CD4-positive, alpha-beta T cell treated with Interleukin-2 at 100 ng/mL for 4 hours (primary cell): ENCODE measurements around the gene DCDC2.
"Not testable (repeated sequence)": the region's sequence is repeated elsewhere in the genome, so short reads cannot be mapped to it uniquely, and the experiment has no call there.

Experiments
- DNase-seq: peaks from one replicate; pipeline ENCODE4 v3.0.0-alpha.2; 2020; ENCODE audit warnings: low spot score

DCDC2 gene

DNA sequence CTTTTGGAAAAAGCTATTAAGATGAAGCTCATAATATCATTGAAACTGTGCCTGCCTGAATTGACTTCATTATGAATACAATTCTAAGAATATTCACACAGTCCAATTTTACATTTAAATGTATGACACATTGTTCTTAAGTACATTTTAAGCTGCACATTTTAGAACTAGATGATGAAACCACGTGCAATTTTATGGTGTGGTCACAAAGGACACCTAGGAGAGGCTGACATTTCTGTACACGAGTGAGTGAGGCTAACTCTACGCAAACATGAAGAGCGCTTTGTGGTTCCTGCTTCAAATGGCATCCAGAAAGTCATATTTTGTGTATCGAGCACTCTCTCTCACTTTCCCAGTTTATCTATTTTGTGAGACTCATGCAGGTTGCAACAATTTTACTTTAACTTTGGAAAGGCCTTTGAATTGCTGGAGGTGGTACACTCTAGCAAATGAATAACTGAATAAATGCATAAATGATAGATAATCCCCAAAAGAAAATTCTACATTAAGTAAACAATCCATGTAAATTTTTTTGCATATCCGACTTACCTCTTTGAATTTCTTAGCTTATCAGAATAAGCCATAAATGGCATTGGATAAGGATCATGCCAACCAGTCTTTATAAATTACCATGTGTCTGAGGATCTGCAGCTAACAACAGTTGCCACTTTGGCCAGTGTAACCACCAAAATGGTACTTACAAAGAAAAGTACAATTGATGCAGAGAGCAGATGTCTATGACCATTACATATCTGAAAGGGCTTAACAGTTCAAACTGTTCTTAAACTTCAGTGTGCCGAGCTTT lies 134.5 kb downstream of the DCDC2 start:
- DNase-seq = no peak

DNA sequence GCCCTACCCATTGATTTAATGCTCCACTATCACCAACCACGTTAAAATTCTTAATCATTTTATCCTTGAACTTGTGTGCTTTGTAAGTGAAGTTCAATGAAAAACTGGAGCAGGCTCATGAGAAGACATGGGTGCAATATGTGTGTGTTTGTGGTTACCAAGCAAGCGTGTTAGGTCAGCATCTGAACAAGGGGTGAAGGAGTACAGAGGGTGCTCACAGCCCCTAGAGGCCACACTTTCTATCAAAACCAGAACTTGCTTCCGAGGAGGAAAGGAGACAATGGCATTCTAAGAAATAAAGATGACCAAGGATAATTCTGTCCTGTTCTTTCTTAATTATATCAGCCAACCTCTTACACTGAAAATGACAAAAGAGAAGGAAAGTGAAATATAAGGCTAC lies 138.2 kb downstream of the DCDC2 start:
- DNase-seq = no peak

- DNase-seq = no peak
Measured at GRCh38 chr6:24214984-24215383, 142.9 kb downstream of the DCDC2 start.

DNA sequence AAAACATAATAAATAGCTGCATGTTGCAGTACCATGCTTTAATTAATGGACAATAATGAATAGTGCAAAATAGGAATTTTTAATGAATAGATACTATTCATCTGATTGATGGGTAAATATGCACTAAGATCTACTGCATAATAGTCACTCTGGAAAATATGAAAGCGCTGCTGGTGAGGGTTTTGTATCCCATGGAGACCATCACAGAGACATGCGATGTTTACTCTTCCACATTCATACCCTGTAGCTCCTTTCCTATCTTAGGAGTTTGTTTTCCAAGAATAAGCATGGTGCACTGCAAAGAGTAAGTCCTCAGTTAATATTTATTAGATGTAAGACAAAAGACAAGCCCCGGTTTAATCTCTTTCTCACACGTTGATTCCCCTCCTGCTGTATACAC lies 150.4 kb downstream of the DCDC2 start:
- no peak for DNase-seq

- peak; percentile 14 for DNase-seq
Measured at GRCh38 chr6:24205020-24205492, 152.8 kb downstream of the DCDC2 start.

GRCh38 chr6:24204113-24204512 lies 153.7 kb downstream of the DCDC2 start:
- not testable (repeated sequence) for DNase-seq

GRCh38 chr6:24197892-24198291 lies 160.0 kb downstream of the DCDC2 start:
- DNase-seq = no peak

GRCh38 chr6:24195836-24196597 lies 161.8 kb downstream of the DCDC2 start:
- DNase-seq = no peak

GRCh38 chr6:24194978-24195700 lies 162.7 kb downstream of the DCDC2 start:
- no peak for DNase-seq

DNA sequence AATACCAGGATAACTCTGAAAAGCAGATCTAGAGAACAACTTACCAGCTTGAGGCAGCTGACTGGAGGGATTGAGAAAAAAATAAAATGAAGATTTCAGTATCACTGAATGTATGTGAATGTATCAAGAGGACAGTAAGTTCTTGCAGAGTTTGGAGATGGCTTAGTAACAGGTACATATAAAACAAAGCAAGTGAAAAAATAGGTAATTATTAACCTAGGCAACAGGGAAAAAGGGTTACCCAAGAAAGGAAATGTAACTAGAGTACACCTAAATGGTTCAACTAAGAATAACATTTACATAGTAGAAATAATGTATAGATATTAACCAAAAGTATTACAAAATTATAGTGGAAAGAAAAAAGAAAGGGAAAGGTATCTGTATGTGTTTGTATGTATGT lies 164.5 kb downstream of the DCDC2 start:
- DNase-seq = no peak

- no peak for DNase-seq
Measured at GRCh38 chr6:24191346-24191745, 166.5 kb downstream of the DCDC2 start.

DNA sequence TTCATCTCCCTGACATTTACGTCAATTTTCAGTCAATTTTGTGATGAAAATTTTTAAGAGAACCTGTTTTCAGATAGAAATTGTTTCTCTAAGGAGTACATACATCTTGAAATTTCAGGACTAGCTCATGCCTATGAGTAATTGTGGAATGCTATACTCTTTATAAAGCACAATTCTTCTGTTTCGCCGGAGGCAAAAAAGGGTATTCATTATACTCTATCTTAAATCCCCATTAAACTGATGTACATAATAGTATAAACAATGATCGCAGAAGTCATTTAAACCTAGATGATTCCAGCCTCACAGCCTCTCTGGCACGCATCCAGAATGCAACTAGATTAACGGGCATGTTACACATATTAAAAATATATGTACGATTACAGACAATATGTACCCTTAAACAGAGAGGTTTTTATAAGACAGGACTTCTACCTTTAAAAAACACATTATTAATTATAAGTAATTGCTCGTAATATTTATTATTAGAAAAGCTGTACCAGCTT lies 169.2 kb downstream of the DCDC2 start:
- no peak for DNase-seq

DNA sequence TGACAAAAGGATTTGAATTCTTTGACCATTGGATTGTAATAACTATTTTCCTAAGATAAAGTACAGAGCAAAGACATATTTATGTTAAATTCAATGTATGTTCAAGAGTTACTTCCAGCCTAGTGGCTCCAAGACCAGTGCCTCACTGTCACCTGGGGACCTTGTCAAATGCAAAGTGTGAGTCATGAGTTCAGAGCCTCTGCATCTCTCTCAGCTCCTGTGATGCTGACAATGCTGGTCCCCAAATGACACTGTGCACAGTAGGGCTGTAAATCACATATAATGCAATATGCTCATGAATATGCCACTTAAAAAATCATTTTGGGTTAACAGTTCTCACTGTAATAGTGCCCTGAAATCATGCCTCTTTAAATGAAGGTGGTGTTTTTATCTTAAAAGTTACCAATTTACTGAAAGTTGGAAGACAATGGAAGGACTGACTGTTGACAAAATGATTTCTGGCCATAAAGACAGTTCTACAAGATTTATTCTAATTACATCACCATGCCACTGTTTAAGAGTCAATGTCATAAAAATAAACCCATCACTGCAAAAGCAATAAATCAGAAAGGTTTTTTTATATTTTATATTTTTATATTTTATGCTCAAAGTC lies 169.8 kb downstream of the DCDC2 start:
- DNase-seq = no peak

DNA sequence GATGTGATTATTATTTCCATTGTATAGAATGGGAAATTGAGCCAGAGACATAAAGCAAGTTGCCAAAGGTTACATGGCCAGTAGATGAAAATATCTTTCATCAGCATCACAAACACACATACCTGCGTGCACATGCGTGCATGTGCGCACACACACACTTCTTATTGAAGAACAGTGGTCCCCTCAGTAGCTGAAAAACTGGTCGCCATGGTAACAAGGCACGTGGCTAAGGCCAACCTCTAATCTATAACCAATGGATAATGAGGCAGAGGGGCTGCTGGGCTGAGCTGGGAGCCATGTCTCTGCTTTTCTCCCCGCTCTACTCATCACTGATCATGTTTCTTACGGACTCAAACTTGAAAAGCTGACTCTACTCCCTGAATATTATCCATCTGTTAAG lies 171.5 kb downstream of the DCDC2 start:
- no peak for DNase-seq

DNA sequence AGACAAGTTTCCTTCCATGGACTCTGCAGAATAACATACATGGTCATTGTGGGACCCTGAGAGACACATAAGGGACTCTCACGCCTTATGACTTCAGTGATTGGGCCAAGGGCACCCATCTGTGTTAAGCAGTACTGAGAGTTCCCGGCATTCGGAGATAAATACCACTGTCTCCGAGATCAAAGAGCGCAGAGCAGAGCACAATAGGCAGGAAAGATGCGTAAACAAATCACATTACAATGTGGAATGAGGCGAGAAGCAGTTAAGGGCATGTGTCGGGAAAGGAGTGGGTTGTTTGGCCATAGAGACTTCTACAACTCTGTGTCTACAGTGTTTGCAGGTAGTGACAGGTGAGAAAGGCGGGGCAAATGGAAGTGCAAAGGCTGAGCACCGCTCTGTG lies 174.3 kb downstream of the DCDC2 start:
- no peak for DNase-seq

- DNase-seq = no peak
Measured at GRCh38 chr6:24157886-24158285, 200.0 kb downstream of the DCDC2 start.

DNA sequence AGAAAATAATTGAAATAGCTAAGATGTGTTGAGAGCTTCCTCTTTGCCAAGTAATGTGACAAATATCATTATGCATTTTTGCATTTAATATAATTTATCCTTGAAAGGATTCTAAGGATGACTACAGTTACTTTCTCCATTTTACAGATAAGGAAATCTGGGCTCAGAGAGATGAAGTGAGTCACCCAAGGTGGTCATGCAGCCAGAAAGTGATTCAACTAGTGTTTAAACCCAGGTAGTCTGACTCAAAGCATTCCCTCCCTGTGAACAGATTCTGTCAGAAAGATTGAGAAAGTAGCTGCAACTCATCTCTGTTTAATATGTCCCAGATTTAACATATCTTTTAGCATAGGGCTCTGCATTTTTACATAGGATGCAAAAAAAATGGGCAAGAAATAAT lies 203.7 kb downstream of the DCDC2 start:
- no peak for DNase-seq

DNA sequence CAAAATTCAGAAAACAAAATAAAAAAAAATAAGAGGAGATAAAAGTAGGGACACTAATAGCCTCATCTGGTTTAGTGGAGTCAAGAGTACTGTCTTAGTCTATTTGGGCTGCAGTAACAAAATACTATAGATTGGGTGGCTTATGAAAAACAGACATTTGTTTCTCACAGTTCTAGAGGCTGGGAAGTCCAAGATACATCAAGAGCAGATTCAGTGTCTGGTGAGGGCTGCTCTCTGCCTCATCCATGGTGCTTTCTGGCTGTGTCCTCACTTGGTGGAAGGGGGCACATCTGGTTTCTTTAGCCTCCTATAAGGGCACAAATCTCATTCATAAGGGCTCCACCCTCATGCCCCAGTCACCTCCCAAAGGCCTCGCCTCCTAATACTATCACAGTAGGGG lies 205.8 kb downstream of the DCDC2 start:
- DNase-seq = no peak

DNA sequence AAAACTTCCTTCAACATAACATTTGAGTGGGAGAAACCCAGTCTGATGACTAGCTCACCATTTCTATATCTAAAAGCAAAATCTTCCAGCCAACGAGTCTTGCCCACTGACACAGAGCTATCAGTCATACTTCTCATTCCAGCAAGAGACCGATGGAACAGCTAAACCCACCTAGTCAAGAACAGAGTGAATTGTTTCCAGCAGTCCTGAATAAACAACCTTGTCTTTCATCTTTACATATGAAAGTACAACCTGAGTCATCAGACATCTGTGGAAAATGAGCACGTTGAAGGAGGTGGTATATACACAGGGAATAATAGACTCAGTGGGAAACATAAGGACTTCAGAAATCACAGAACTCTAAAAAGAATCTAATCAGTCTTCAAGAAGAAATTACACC lies 208.0 kb downstream of the DCDC2 start:
- no peak for DNase-seq

- no peak for DNase-seq
Measured at GRCh38 chr6:24149296-24149695, 208.6 kb downstream of the DCDC2 start.

- no peak for DNase-seq
Measured at GRCh38 chr6:24148684-24149083, 209.2 kb downstream of the DCDC2 start.

- no peak for DNase-seq
Measured at GRCh38 chr6:24148154-24148570, 209.7 kb downstream of the DCDC2 start.
